H1 (cell line): ENCODE data around the gene WNT1. TPM values are rescaled to one million over a fixed set of nuclear protein-coding genes. Genes with fewer than 3 reads are reported as not detected.

Experiments
- CBX5 ChIP-seq: fragments of 300-800, 300-1000 bp; sonication (generic); IDR thresholded peaks from 2 replicates; pipeline ENCODE4 v1.7.1; 2016; ENCODE audit warnings: antibody characterized with exemption, low read length, low read depth
- CEBPB ChIP-seq: IDR thresholded peaks from 2 replicates; pipeline ENCODE4 v1.6.1; 2012; ENCODE audit warnings: low read depth, low read length
- CHD7 ChIP-seq: fragments of 300-600 bp; sonication (generic); IDR thresholded peaks from 2 replicates; pipeline ENCODE4 v1.7.1; 2012; ENCODE audit warnings: low read length, moderate library complexity, mild to moderate bottlenecking, inconsistent platforms; ENCODE audit not compliant: insufficient replicate concordance
- RNF2 ChIP-seq: fragments of 200-900, 300-1000 bp; sonication (generic); IDR thresholded peaks from 2 replicates; pipeline ENCODE4 v1.7.1; 2016; ENCODE audit warnings: borderline replicate concordance, low read depth, mild to moderate bottlenecking, antibody characterized with exemption, low read length; ENCODE audit not compliant: poor library complexity, severe bottlenecking; ENCODE audit errors: missing control alignments
- RXRA ChIP-seq: IDR thresholded peaks from 2 replicates; pipeline ENCODE4 v1.6.1; 2011; ENCODE audit warnings: low read depth, mild to moderate bottlenecking, low read length, moderate library complexity; ENCODE audit not compliant: insufficient read depth
- SAP30 ChIP-seq: fragments of 300-600 bp; sonication (generic); IDR thresholded peaks from 2 replicates; pipeline ENCODE4 v1.7.1; 2012; ENCODE audit warnings: low read length, moderate library complexity, mild to moderate bottlenecking, inconsistent platforms; ENCODE audit not compliant: insufficient read depth, insufficient replicate concordance
- SIX5 ChIP-seq: IDR thresholded peaks from 2 replicates; pipeline ENCODE4 v1.6.1; 2011; ENCODE audit warnings: mild to moderate bottlenecking, low read depth, low read length
- SUZ12 ChIP-seq: fragments of 200-600 bp; sonication (generic); IDR thresholded peaks from 2 replicates; pipeline ENCODE4 v1.6.1; 2012; ENCODE audit warnings: mild to moderate bottlenecking, inconsistent platforms, low read length, moderate library complexity, mixed read lengths
- polyA plus RNA-seq, 7 experiments: library from polyadenylated mRNA; depleted of rRNA in 3 of 7; stranded (reverse) in 5 of 7; unstranded in 2 of 7; fragments of >200 nt in 5 of 7; fragments of 200-250 nt in 2 of 7; gene quantifications; 1 replicate in 5 of 7; 2 replicates in 1 of 7; 4 replicates in 1 of 7; pipeline versions ENCODE4 v1.2.1 to v1.2.3, GENCODE V29; 2011 to 2013; ENCODE audit warnings: missing spikeins in 2 of 7, mixed read lengths in 2 of 7
- total RNA-seq: library from RNA; stranded (reverse); fragmentation: NEBNext Ultra II Directional; extraction: Animal tissue kit (Norgen Biotek cat#: 25700); gene quantifications from 2 replicates; pipeline ENCODE4 v1.2.1, GENCODE V29; 2021
- TF ChIP-seq, protein P1 (sequence below): IDR thresholded peaks from 2 replicates; pipeline ENCODE4 v1.6.1; 2012; ENCODE audit warnings: inconsistent platforms

Gene WNT1
- total and polyA plus RNA-seq, 2 of the 8 experiments (the other 6 are each of a cell fraction or from before 2014, with no cell fraction given), result not detected

DNA sequence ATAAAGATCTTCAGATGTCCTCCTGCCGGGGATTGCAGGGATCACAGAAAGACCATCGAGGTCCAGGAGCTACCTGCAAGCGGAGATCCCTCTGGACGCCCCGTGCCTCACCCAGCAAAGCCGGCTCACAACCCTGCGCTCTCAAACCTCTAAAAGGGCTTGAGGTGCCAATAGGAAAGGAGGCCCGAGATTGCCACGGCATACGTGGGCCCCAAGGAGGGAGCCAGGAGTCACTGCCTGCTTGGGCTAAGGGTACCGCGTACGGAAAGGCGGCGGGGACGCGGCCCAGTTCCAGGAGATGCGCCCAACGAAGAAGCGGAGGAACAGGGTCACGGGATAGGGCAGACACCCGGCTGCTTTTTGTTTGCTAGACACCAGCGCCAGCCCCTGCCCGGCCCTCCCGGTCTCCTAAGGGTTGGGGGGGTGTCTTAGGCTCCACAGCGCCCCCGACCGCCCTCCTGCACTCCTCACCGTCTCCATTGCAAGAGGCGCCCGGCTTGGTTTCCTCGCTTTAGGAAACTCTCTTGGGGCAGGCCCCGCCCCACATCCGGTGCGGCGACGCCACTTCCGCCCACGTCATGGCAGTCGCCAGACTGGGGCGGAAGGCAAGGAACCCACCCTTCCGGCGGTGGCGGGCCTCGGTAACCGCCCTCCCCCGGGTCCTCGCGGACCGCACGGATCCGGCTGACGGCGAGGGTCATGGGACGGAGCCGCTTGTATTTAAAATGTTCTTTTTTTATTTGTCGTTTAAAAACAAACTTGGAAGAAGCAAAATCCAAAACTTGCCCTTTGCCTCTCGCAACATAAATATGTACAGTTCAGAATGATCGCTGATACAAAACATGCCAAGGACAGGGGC is 40.4 kb downstream of the WNT1 start, which contains the start of gene PRKAG1 (continued):
- TF ChIP-seq CHD7, result no peak
- TF ChIP-seq SIX5, result no peak
- TF ChIP-seq, protein P1, sequence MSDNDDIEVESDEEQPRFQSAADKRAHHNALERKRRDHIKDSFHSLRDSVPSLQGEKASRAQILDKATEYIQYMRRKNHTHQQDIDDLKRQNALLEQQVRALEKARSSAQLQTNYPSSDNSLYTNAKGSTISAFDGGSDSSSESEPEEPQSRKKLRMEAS, result no peak
- peak; percentile 43 for TF ChIP-seq SAP30
- TF ChIP-seq CEBPB, result no peak
- TF ChIP-seq RXRA, result no peak
- no peak for TF ChIP-seq SUZ12
- TF ChIP-seq CBX5, result no peak
- no peak for TF ChIP-seq RNF2
